Mucosa of descending colon (tissue), 3 donors: ENCODE data around the gene CPTP. TPM values are rescaled to one million over a fixed set of nuclear protein-coding genes. Genes with fewer than 3 reads are reported as not detected.

Source experiments
- ATAC-seq: fragments of 200-7000 bp; cut with Tn5 transposase; one replicate; pipeline ENCODE4 v1.9.1; 2020; ENCODE audit warnings: mild to moderate bottlenecking, moderate library complexity
- DNase-seq, 3 donors: peaks; one replicate each; pipeline ENCODE4 v3.0.0-alpha.2; 2020
- H3K36me3 ChIP-seq: fragments of 200-600 bp; one replicate; pipeline ENCODE4 v1.8.0; 2021; ENCODE audit warnings: low read depth, mild to moderate bottlenecking
- H3K4me1 ChIP-seq: fragments of 200-600 bp; one replicate; pipeline ENCODE4 v1.8.0; 2021; ENCODE audit warnings: low read depth, mild to moderate bottlenecking
- H3K4me3 ChIP-seq: fragments of 200-600 bp; one replicate; pipeline ENCODE4 v1.8.0; 2021; ENCODE audit warnings: mild to moderate bottlenecking
- H3K9me3 ChIP-seq: fragments of 200-600 bp; one replicate; pipeline ENCODE4 v1.8.0; 2021; ENCODE audit warnings: mild to moderate bottlenecking
- CTCF ChIP-seq: fragments of 200-600 bp; IDR thresholded peaks from one replicate; pipeline ENCODE4 v1.8.0; 2022; ENCODE audit warnings: antibody characterized with exemption, mild to moderate bottlenecking
- intact Hi-C, 2 donors: fragments of 100-400 bp; cut with DNase I in 1 of 2; cut with micrococcal nuclease in 1 of 2; formaldehyde crosslinking; loops; one replicate each; pipeline versions ENCODE4 v1.11.0 to v1.11.1; 2022; cut with DNase I, micrococcal nuclease
- total RNA-seq, 3 donors: library from RNA; stranded (reverse); fragmentation: NEBNext Ultra II Directional in 2 of 3; extraction: Animal tissue kit (Norgen Biotek cat#: 25700) in 2 of 3; gene quantifications; one replicate each; pipeline versions ENCODE4 v1.2.1 to v1.2.4, GENCODE V29; 2021 to 2023
- donor health status: DM: no; HTN: no; CAD: no; lungs with moderate emphysema.
- donor health status: DM: no; HTN: no; CAD: no.
- donor health status: DM: no; HTN: yes; CAD: no.

The CPTP gene
- total RNA-seq, 3 donors from 2014 or later: 41.2 to 77.9 (median 55.5) TPM

DNA sequence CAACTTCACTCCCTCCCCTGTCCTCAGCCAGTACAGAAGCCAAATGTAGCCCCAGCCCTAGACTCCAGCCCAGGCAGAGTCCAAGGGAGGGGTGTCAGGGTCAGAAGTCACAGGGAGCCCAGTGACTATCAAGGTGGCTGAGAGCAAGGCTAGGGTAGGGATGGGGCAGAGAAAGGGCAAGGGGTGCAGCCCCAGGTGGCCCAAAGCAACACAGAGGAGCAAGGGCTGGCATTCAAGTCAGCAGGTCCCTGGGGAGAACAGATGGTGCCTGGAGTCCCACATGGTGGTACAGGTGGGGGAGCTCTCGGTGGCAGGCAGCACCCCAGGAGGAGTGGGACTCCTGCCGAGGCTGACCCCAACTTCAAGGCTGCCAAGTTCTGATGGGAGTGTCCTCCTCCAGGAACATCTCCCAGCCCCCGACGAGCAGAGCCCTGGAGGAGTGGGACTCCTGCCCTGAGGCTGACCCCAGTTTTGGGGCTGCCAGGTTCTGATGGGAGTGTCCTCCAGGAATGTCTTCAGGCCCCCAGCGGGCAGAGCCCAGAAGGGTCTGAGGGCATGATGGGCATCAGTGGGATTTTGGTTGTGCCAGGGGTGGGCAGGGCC, 28.3 kb downstream of the CPTP start:
- H3K4me1 ChIP-seq: peaks cover 16% of the 10 kb centered on the region

DNA sequence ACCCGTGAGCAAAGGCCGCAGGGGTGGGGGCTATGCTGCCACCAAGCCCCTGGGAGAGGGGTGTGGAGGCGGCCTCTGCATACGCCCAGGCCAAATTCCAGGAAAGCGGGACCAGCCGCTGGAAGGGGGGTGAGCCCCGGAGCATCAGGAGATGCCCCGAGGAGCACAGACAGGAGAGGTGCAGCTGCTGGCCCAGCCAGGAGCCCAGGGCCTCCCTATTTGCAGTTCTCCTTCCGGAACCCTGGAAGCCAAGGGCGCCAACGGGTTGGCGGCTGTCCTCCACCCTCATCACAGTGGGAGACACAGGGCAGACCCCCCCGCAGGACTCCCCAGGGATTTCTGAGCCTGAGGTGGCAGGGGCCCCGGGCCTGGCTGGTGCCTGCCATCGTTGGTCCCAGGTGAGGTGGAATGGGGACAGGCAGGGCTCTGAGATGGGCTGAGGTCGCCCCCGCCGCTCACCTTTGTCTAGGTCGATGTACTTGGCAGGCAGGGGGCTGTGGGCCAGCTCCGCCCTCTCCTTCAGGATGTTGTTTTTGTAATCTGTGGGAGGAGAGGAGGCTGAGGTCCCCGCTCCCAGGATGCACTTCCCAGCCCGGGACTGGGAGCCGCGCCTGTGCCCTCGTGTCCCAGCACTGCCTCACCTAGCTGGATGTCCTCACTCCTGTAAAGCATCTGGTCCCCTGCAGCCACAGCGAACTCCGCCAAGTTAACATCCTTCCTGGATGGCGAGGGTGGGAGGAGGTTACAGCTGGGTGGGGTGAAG, 29.0 kb downstream of the CPTP start:
- Histone ChIP-seq H3K9me3 (no peaks in the 10 kb centered on the region), H3K4me1 (peaks cover 12% of the 10 kb centered on the region), H3K36me3 (no peaks in the 10 kb centered on the region), H3K4me3 (no peak overlapping the region)
- intact Hi-C loops: loop anchor here in 1 of 2 donors (2.0 kb wide), 1 partner anchor 21 kb away; the partner anchor contains the start of gene AURKAIP1
- no peak for DNase-seq
- ATAC-seq: no peak
- no peak for TF ChIP-seq CTCF

More for the DNA sequence above, 28.3 kb downstream of the CPTP start:
- Histone ChIP-seq H3K9me3 (no peaks in the 10 kb centered on the region), H3K36me3 (no peaks in the 10 kb centered on the region), H3K4me3 (no peak overlapping the region)
- no peak for ATAC-seq
- no peak for DNase-seq
- intact Hi-C loops: loop anchor here in 1 of 2 donors (2.0 kb wide), 1 partner anchor 22 kb away; the partner anchor contains the start of gene AURKAIP1
- TF ChIP-seq CTCF: no peak

DNA sequence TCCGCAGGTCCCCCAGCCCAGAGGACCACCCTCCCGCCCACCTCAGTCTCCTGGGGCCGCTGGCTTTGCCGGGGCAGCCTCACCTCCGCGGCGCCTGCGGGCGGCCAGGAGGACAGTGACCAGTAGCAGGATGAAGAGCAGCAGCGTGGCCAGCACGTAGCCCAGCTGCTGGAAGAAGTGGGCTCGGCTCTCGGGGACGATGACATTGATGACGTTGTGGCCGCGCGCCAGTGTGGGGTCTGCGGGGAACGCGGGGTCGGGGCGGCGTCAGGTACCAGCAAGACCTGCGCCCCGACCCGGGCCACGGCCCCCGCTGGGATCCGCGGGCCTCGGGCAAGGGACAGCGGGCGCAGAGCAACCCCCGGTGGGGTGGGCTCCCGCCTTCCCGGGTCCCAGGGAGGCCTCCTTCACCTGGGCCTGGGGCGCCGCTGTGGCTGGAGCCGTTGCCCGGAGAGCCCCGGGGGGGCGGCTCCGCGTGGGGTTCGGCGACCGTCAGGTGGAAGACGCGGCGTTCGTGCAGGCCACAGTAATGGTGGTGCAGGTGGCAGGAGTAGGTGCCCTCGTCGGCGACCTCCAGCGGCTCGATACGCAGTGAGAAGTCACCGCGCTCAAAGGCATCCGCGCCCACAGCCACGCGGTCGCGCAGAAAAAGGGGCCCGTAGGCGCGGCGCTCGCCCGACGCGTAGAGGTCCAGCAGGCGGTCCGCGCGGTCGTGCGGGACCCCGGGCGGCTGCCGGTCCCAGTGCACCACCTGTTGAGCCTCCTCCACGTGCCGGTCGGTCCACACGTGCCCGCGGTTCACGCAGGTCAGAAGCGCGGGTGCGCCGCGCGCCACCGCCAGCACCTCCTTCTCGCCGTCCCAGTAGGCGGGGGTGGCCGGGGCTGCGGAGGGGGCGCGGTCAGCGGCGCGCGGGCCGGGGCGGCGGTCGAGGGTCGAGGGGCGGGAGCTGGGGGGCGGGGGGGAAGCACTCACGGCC, 30.0 kb downstream of the CPTP start:
- Histone ChIP-seq H3K4me1 (peaks cover 12% of the 10 kb centered on the region), H3K4me3 (no peak overlapping the region), H3K9me3 (no peaks in the 10 kb centered on the region), H3K36me3 (no peaks in the 10 kb centered on the region)
- no peak for TF ChIP-seq CTCF
- intact Hi-C loops: no loop called here
- ATAC-seq (no peak), DNase-seq (peak in 1 of 3 donors; percentile 34)

DNA sequence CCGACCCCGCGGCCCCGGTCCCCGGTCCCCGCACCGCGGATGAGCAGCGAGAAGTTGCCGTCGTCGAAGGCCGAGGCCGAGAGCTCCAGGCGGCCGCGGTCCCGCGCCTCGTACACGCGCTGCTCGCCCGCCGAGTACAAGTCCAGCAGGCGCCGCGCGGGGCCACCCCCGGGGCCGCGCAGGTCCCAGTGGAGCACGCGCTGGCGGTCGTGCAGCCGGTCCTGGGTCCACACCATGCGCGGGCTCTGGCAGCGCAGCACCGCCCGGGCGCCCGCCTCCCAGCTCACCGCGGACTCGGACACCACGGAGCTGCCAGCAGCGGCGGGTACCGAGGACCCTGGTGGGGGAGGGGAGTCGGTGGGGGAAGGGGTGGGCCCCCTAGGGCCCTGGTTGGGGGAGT, 30.8 kb downstream of the CPTP start:
- no peak for TF ChIP-seq CTCF
- no peaks in the 10 kb centered on the region for H3K9me3 ChIP-seq
- DNase-seq (peak in 1 of 3 donors; percentile 54), ATAC-seq (peak; percentile 25)
- H3K36me3 ChIP-seq: no peaks in the 10 kb centered on the region
- intact Hi-C loops: no loop called here
- peaks cover 12% of the 10 kb centered on the region for H3K4me1 ChIP-seq
- no peak overlapping the region for H3K4me3 ChIP-seq

DNA sequence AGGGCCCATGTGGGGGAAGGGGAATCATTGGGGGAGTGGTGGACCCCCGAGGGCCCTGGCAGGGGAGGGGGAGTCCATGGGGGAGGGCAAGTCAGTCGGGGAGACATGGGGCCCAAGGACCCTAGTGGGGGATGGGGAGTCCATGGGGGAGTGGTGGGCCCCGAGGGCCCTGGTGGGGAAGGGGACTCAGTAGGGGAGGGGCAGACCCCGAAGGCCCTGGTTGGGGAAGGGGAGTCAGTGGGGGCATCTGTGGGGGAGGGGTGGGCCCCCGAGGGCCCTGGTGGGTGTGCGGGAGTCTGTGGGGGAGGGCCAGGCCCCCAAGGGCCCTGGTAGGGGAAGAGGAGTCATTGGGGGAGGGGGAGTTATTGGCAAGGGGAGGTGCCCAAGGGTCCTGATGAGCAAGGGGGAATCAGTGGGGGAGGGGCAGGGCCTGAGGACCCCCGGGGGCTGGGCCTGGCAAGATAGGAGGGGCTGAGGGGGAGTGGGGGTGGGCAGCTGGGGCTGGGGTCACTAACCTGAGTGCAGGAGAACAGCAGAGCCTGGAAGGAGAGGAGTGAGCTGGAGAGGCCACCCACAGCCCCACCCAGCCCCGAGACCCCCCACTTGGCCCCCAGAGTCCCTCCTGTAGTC, 31.7 kb downstream of the CPTP start:
- H3K9me3 ChIP-seq: no peaks in the 10 kb centered on the region
- H3K4me3 ChIP-seq: no peak overlapping the region
- DNase-seq (peak in 1 of 3 donors; percentile 23), ATAC-seq (no peak)
- peaks cover 12% of the 10 kb centered on the region for H3K4me1 ChIP-seq
- intact Hi-C loops: no loop called here
- H3K36me3 ChIP-seq: no peaks in the 10 kb centered on the region
- no peak for TF ChIP-seq CTCF
